ENCODE measurements around the gene CPA5.

Gene CPA5

GRCh38 chr7:130380861-130381455 is 36.3 kb downstream of the CPA5 start:
- Mint-ChIP-seq H3K27me3 (ENCODE audit: low read depth, poor library complexity) (no peaks in the 10 kb centered on the region), H3K4me1 (peaks cover 44% of the 10 kb centered on the region), H3K9me3 (peaks cover 27% of the 10 kb centered on the region), H3K36me3 (ENCODE audit: low read depth) (peaks cover 18% of the 10 kb centered on the region), H3K4me3 (peak overlapping the region; percentile 66), H3K27ac (peak overlapping the region; percentile 98)
- DNase-seq: no peak
- no peak for TF ChIP-seq CTCF (IDR thresholded peaks at IDR 0.05)

- no peak for TF ChIP-seq CTCF (IDR thresholded peaks at IDR 0.05)
- Mint-ChIP-seq H3K9me3 (peaks cover 20% of the 10 kb centered on the region), H3K4me3 (no peak overlapping the region), H3K27ac (peak overlapping the region; percentile 93), H3K36me3 (ENCODE audit: low read depth) (peaks cover 11% of the 10 kb centered on the region), H3K27me3 (ENCODE audit: low read depth, poor library complexity) (no peaks in the 10 kb centered on the region), H3K4me1 (peaks cover 47% of the 10 kb centered on the region)
- no peak for DNase-seq
Observed at GRCh38 chr7:130381468-130382312, 37.1 kb downstream of the CPA5 start.

GRCh38 chr7:130383187-130383980 is 38.8 kb downstream of the CPA5 start:
- Mint-ChIP-seq H3K4me3 (no peak overlapping the region), H3K36me3 (ENCODE audit: low read depth) (peaks cover 8% of the 10 kb centered on the region), H3K9me3 (peaks cover 10% of the 10 kb centered on the region), H3K27me3 (ENCODE audit: low read depth, poor library complexity) (no peaks in the 10 kb centered on the region), H3K27ac (no peak overlapping the region), H3K4me1 (peaks cover 63% of the 10 kb centered on the region)
- DNase-seq: no peak
- TF ChIP-seq CTCF (IDR thresholded peaks at IDR 0.05): no peak

GRCh38 chr7:130384371-130384801 is 39.8 kb downstream of the CPA5 start:
- no peak for DNase-seq
- Mint-ChIP-seq H3K27me3 (ENCODE audit: low read depth, poor library complexity) (no peaks in the 10 kb centered on the region), H3K9me3 (peaks cover 11% of the 10 kb centered on the region), H3K27ac (no peak overlapping the region), H3K4me3 (no peak overlapping the region), H3K4me1 (peaks cover 54% of the 10 kb centered on the region), H3K36me3 (ENCODE audit: low read depth) (peaks cover 13% of the 10 kb centered on the region)
- no peak for TF ChIP-seq CTCF (IDR thresholded peaks at IDR 0.05)

GRCh38 chr7:130384841-130385599 is 40.4 kb downstream of the CPA5 start:
- H3K4me1 Mint-ChIP-seq: peaks cover 48% of the 10 kb centered on the region
- H3K27me3 Mint-ChIP-seq (ENCODE audit: low read depth, poor library complexity): no peaks in the 10 kb centered on the region
- H3K36me3 Mint-ChIP-seq (ENCODE audit: low read depth): peaks cover 13% of the 10 kb centered on the region

More at GRCh38 chr7:130384841-130385599, 40.4 kb downstream of the CPA5 start:
- TF ChIP-seq CTCF (IDR thresholded peaks at IDR 0.05): no peak
- DNase-seq: no peak
- peaks cover 11% of the 10 kb centered on the region for H3K9me3 Mint-ChIP-seq
- H3K27ac Mint-ChIP-seq: no peak overlapping the region
- H3K4me3 Mint-ChIP-seq: no peak overlapping the region

Measured in nephron progenitor cell (in vitro differentiated cells).